GM19395 (cell line): Measurements from ENCODE around the gene INAVA.
"Not testable (repeated sequence)": the region's sequence is repeated elsewhere in the genome, so short reads cannot be mapped to it uniquely, and the experiment has no call there.

Source experiments
- ATAC-seq: cut with Tn5 transposase; IDR thresholded peaks from one replicate; pipeline ENCODE4 v1.9.1; 2021; ENCODE audit warnings: mild to moderate bottlenecking, moderate library complexity; ENCODE audit not compliant: unreplicated experiment

INAVA gene

GRCh38 chr1:200960236-200960947, 65.7 kb downstream of the INAVA start:
- no peak for ATAC-seq

- ATAC-seq, result no peak
Observed at GRCh38 chr1:200960948-200961340, 66.2 kb downstream of the INAVA start.

- ATAC-seq, result not testable (repeated sequence)
Observed at GRCh38 chr1:200962151-200962550, 67.5 kb downstream of the INAVA start.

- no peak for ATAC-seq
Observed at GRCh38 chr1:200962631-200963030, 67.9 kb downstream of the INAVA start.

GRCh38 chr1:200963076-200963475, 68.4 kb downstream of the INAVA start:
- no peak for ATAC-seq

- not testable (repeated sequence) for ATAC-seq
Observed at GRCh38 chr1:200963888-200964287, 69.2 kb downstream of the INAVA start.
